ENCODE results near the gene ATP13A1.

Gene ATP13A1

GRCh38 chr19:19627621-19628500 is 35.6 kb downstream of the ATP13A1 start, which contains the start of gene LPAR2:
Gene LPAR2, minus strand, starts transcription at chr19:19628220. Its CDS starts 945 bp downstream, at chr19:19627275.
- peak within 1 kb of the TSS; percentile 53 for H3K4me3 ChIP-seq (ENCODE audit: low read depth, low read length)
- DNase-seq (ENCODE audit: low read depth): no peak
- TF ChIP-seq, protein P1, sequence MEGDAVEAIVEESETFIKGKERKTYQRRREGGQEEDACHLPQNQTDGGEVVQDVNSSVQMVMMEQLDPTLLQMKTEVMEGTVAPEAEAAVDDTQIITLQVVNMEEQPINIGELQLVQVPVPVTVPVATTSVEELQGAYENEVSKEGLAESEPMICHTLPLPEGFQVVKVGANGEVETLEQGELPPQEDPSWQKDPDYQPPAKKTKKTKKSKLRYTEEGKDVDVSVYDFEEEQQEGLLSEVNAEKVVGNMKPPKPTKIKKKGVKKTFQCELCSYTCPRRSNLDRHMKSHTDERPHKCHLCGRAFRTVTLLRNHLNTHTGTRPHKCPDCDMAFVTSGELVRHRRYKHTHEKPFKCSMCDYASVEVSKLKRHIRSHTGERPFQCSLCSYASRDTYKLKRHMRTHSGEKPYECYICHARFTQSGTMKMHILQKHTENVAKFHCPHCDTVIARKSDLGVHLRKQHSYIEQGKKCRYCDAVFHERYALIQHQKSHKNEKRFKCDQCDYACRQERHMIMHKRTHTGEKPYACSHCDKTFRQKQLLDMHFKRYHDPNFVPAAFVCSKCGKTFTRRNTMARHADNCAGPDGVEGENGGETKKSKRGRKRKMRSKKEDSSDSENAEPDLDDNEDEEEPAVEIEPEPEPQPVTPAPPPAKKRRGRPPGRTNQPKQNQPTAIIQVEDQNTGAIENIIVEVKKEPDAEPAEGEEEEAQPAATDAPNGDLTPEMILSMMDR (conservative IDR thresholded peaks at IDR 0.05; ENCODE audit: low read depth, low read length): no peak

GRCh38 chr19:19626516-19627472 is 36.7 kb downstream of the ATP13A1 start:
- TF ChIP-seq, protein P1 (conservative IDR thresholded peaks at IDR 0.05; ENCODE audit: low read depth, low read length): no peak
- DNase-seq (ENCODE audit: low read depth): no peak

DNA sequence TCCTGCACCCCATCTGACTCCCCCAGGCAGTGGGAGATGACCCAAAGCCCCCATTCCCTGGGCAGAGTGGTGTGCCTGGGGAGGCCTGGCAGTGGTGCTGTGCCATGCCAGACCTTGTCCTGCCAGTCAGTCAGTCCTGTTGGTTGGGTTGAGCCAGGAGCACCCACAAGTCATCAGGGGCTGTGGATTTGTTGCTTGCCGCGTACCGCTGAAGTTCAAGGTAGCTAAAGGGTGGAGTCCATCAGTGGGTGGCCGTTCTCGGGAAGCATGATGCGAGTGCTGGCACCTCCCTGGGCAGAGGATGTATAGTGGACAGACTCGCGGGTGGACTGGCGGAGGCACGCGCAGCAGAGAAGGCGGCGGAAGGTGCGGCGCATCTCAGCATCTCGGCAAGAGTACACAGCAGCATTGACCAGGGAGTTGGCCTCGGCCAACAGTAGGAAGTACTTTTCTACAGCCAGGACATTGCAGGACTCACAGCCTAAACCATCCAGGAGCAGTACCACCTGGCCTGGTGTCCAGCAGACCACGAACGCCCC is 39.4 kb downstream of the ATP13A1 start:
- DNase-seq (ENCODE audit: low read depth): no peak
- TF ChIP-seq, protein P1 (conservative IDR thresholded peaks at IDR 0.05; ENCODE audit: low read depth, low read length): no peak
- no peak overlapping the region for H3K4me3 ChIP-seq (ENCODE audit: low read depth, low read length)

More at GRCh38 chr19:19626516-19627472, 36.7 kb downstream of the ATP13A1 start:
- no peak overlapping the region for H3K4me3 ChIP-seq (ENCODE audit: low read depth, low read length)

DNA sequence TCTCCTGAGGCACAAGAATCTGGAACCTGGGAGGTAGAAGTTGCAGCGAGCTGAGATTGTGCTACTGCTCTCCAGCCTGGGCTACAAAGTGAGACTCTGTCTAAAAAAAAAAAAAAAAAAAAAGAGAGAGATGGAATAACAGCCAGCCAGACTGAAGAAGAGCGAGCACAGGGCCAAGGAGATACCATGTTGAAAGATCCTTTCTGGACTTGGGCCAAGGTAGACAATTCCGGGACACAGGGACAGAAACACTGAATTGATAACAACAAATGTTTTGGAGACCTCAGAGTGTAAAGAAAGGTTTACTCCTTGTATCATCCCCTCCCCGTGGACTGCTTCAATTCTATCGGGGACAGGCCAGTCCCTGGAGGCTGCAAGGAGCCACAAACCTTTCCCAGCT is 40.1 kb downstream of the ATP13A1 start:
- H3K4me3 ChIP-seq (ENCODE audit: low read depth, low read length): no peak overlapping the region
- TF ChIP-seq, protein P1 (conservative IDR thresholded peaks at IDR 0.05; ENCODE audit: low read depth, low read length): no peak
- DNase-seq (ENCODE audit: low read depth): no peak

- TF ChIP-seq, protein P1 (conservative IDR thresholded peaks at IDR 0.05; ENCODE audit: low read depth, low read length): no peak
- H3K4me3 ChIP-seq (ENCODE audit: low read depth, low read length): no peak overlapping the region
- DNase-seq (ENCODE audit: low read depth): no peak
Measured at GRCh38 chr19:19619849-19620210, 43.6 kb downstream of the ATP13A1 start.

DNA sequence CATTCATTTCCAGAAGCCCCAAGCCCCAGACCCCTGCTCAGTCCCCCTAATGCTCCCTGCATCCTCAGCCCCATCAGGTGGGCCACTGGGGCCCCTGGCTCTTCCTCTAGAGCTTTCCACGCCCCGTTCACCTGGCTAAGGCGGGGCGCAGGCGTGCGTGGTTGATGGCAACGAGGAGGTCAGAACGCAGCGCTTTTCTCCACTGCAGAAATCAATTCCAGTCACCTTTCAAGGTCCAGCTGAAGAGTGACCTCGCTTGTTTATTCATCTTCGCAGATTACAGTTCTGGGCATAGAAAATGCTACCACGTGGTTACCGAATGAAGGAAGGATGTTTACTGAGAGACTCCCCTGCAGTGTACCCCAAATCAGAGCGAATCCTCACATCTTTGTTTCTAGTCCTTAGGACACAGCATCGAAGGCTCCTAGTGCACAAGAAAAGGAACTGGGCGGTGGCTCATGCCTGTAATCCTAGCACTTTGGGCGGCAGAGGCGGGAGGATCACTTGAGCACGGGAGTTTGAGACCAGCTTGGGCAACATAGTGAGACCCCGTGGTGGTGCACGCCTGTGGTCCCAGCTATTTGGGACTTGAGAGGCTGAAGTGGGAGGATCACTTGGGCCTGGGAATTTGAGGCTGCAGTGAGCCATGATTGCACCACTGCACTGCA is 44.2 kb downstream of the ATP13A1 start:
- TF ChIP-seq, protein P1 (conservative IDR thresholded peaks at IDR 0.05; ENCODE audit: low read depth, low read length): no peak
- no peak for DNase-seq (ENCODE audit: low read depth)
- no peak overlapping the region for H3K4me3 ChIP-seq (ENCODE audit: low read depth, low read length)

Data from choroid plexus epithelial cell (primary cell).